ENCODE measurements around the gene DNAH6.

- TF ChIP-seq ARHGAP35 (IDR thresholded peaks at IDR 0.05; ENCODE audit: partially characterized antibody) (no peak), ZBTB11 (CRISPR knock-in tag; IDR thresholded peaks at IDR 0.05) (no peak), TRIM25 (IDR thresholded peaks at IDR 0.05; ENCODE audit: borderline replicate concordance) (no peak), SNRNP70 (optimal IDR thresholded peaks at IDR 0.05; ENCODE audit: low read depth, low read length) (no peak), RAD21 (CRISPR knock-in tag; conservative IDR thresholded peaks at IDR 0.05 in 1 of 2, IDR thresholded peaks at IDR 0.05 in 1 of 2) (no peak), CTCF (IDR thresholded peaks at IDR 0.05 in 2 of 3, conservative IDR thresholded peaks at IDR 0.05 in 1 of 3; ENCODE audit: insufficient read depth in 2 of 3, low read depth in 1 of 3, low read length in 3 of 3) (no peak), SRSF1 (IDR thresholded peaks at IDR 0.05; ENCODE audit: low read depth, low read length) (no peak), MTA1 (IDR thresholded peaks at IDR 0.05; ENCODE audit: borderline replicate concordance) (no peak), JUN (IDR thresholded peaks at IDR 0.05; ENCODE audit: borderline replicate concordance, low read depth, low read length) (no peak), JUN (CRISPR knock-in tag; IDR thresholded peaks at IDR 0.05; ENCODE audit: borderline replicate concordance) (no peak), U2AF1 (optimal IDR thresholded peaks at IDR 0.05; ENCODE audit: low read depth, low read length) (no peak), CREM (IDR thresholded peaks at IDR 0.05; ENCODE audit: low read depth) (no peak), RBBP5 (IDR thresholded peaks at IDR 0.05; ENCODE audit: borderline replicate concordance, insufficient read depth, low read length, poor library complexity, severe bottlenecking) (no peak), ETS2 (tag; IDR thresholded peaks at IDR 0.05; ENCODE audit: borderline replicate concordance, poor library complexity, severe bottlenecking) (no peak), CBX3 (IDR thresholded peaks at IDR 0.05; ENCODE audit: borderline replicate concordance in 1 of 2, low read length in 2 of 2) (no peak)
Observed at GRCh38 chr2:84731185-84731584, 214.9 kb downstream of the DNAH6 start.
